Measurements from ENCODE around the gene NOX5.
"Not testable (repeated sequence)": the region's sequence is repeated elsewhere in the genome, so short reads cannot be mapped to it uniquely, and the experiment has no call there.

Gene NOX5

GRCh38 chr15:69014454-69014853, at the start of gene NOX5:
TSS of gene NOX5 (plus strand) at chr15:69014695. CDS start at chr15:69014736, 41 bp downstream.
- no peak for DNase-seq

- no peak for DNase-seq
Measured at GRCh38 chr15:68966996-68967395, 47.5 kb upstream of the NOX5 start.

- DNase-seq, result no peak
Measured at GRCh38 chr15:68967948-68968347, 46.5 kb upstream of the NOX5 start.

- DNase-seq, result no peak
Measured at GRCh38 chr15:68969298-68969697, 45.2 kb upstream of the NOX5 start.

- DNase-seq, result no peak
Measured at GRCh38 chr15:68972201-68973065, 42.1 kb upstream of the NOX5 start.

GRCh38 chr15:68975651-68976160, 38.8 kb upstream of the NOX5 start:
- DNase-seq, result not testable (repeated sequence)

GRCh38 chr15:68977426-68977825, 37.1 kb upstream of the NOX5 start:
- DNase-seq, result not testable (repeated sequence)

- no peak for DNase-seq
Measured at GRCh38 chr15:68979006-68979405, 35.5 kb upstream of the NOX5 start.

- DNase-seq, result no peak
Measured at GRCh38 chr15:68979816-68980215, 34.7 kb upstream of the NOX5 start.

GRCh38 chr15:68980786-68981185, 33.7 kb upstream of the NOX5 start:
- DNase-seq, result no peak

- no peak for DNase-seq
Measured at GRCh38 chr15:68981941-68982340, 32.6 kb upstream of the NOX5 start.

GRCh38 chr15:68982976-68983563, 31.4 kb upstream of the NOX5 start:
- DNase-seq, result no peak

GRCh38 chr15:68983961-68984481, 30.5 kb upstream of the NOX5 start:
- no peak for DNase-seq

GRCh38 chr15:68984586-68984985, 29.9 kb upstream of the NOX5 start:
- DNase-seq, result no peak

- no peak for DNase-seq
Measured at GRCh38 chr15:68985361-68985891, 29.1 kb upstream of the NOX5 start.

- DNase-seq, result no peak
Measured at GRCh38 chr15:68986322-68986721, 28.2 kb upstream of the NOX5 start.

GRCh38 chr15:68987120-68987519, 27.4 kb upstream of the NOX5 start:
- DNase-seq, result no peak

- no peak for DNase-seq
Measured at GRCh38 chr15:68987676-68988075, 26.8 kb upstream of the NOX5 start.

GRCh38 chr15:68989541-68990230, 24.8 kb upstream of the NOX5 start:
- DNase-seq, result no peak

GRCh38 chr15:68990231-68990991, 24.1 kb upstream of the NOX5 start:
- no peak for DNase-seq

- DNase-seq, result no peak
Measured at GRCh38 chr15:68990992-68991500, 23.4 kb upstream of the NOX5 start.

GRCh38 chr15:68991723-68992122, 22.8 kb upstream of the NOX5 start:
- DNase-seq, result no peak
